ENCODE results near the gene LIMS1.

DNA sequence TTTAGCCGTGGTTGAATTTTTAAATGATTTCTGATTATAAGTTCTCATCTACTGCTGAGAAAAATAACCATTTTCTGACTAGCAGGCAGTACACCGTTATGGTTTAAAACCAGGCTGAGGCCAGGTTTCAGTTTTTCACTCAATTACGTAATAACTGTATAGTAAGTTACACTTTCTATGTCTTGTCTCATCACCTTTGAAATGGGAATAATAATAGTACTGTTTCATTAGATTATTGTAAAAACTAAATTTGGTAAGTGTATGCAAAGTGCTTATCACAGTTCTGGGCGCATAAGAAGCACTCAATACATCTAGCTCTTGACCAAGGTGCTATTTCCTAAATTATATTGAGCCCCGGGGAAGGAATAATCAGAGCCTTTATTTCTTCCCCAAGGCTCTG is 76.8 kb downstream of the LIMS1 start:
- TF ChIP-seq, protein P1, sequence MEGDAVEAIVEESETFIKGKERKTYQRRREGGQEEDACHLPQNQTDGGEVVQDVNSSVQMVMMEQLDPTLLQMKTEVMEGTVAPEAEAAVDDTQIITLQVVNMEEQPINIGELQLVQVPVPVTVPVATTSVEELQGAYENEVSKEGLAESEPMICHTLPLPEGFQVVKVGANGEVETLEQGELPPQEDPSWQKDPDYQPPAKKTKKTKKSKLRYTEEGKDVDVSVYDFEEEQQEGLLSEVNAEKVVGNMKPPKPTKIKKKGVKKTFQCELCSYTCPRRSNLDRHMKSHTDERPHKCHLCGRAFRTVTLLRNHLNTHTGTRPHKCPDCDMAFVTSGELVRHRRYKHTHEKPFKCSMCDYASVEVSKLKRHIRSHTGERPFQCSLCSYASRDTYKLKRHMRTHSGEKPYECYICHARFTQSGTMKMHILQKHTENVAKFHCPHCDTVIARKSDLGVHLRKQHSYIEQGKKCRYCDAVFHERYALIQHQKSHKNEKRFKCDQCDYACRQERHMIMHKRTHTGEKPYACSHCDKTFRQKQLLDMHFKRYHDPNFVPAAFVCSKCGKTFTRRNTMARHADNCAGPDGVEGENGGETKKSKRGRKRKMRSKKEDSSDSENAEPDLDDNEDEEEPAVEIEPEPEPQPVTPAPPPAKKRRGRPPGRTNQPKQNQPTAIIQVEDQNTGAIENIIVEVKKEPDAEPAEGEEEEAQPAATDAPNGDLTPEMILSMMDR (IDR thresholded peaks at IDR 0.05): no peak
- no peak for TF ChIP-seq POLR2A (IDR thresholded peaks at IDR 0.05)
